ENCODE data around the gene PTPRA. TPM values are rescaled to one million over a fixed set of nuclear protein-coding genes. Genes with fewer than 3 reads are reported as not detected.

PTPRA gene
- total and polyA plus RNA-seq, 2 of the 4 experiments (the other 2 are of a cell fraction): 35.0 to 50.0 TPM

GRCh38 chr20:2869381-2869780 is 3.9 kb upstream of the PTPRA start:
- WGBS, 2 experiments (ENCODE audit: extremely low coverage in 2 of 2, insufficient read length in 1 of 2): 100% methylated on average over 1 of the region's 3 CpGs; no CpG with 5 or more reads in 1 of the 2 experiments
- dilution Hi-C loops (cut with HindIII; ENCODE audit: low sequenced_read_pairs, unreplicated experiment): no loop called here
- in situ Hi-C loops (cut with MboI; ENCODE audit: low sequenced_read_pairs): no loop called here
- Histone ChIP-seq H3K18ac (ENCODE audit: low read depth, low read length) (no peak overlapping the region), H4K5ac (ENCODE audit: low read depth, low read length) (no peak overlapping the region), H3K27me3 (ENCODE audit: control insufficient read depth, insufficient read depth, low read length) (no peaks in the 10 kb centered on the region), H4K91ac (ENCODE audit: insufficient read depth, low read depth, low read length) (no peak overlapping the region), H3K79me1 (ENCODE audit: low read depth in 1 of 2, low read length in 2 of 2) (peaks cover 4 to 13% of the 10 kb centered on the region in 2 experiments; a peak in 3 of 4 replicates), H3K27ac (ENCODE audit: insufficient read depth, low read length) (no peak overlapping the region), H3K36me3 (ENCODE audit: control insufficient read depth, insufficient read depth, low read length) (peaks cover 25% of the 10 kb centered on the region), H2BK15ac (ENCODE audit: low read depth, low read length) (no peak overlapping the region), H2AFZ (replicated peaks; ENCODE audit: low read length, poor library complexity) (no peak overlapping the region), H2BK20ac (ENCODE audit: low read depth, low read length) (no peak overlapping the region), H4K8ac (ENCODE audit: low read depth in 2 of 2, low read length in 2 of 2) (no peak overlapping the region), H3K4ac (ENCODE audit: low read depth, low read length) (no peak overlapping the region), H3K4me3 (ENCODE audit: insufficient read depth, low read depth, low read length) (no peak overlapping the region), H3K4me2 (ENCODE audit: low read depth, low read length) (no peak overlapping the region), H2AK5ac (ENCODE audit: low read depth, low read length) (no peak overlapping the region), H2BK5ac (ENCODE audit: low read depth, low read length, poor library complexity, severe bottlenecking) (no peak overlapping the region), H4K20me1 (ENCODE audit: insufficient read depth, low read length) (no peaks in the 10 kb centered on the region), H3K4me1 (ENCODE audit: control insufficient read depth, insufficient read depth, low read length) (peaks cover 12% of the 10 kb centered on the region), H3K23ac (ENCODE audit: low read depth, low read length) (no peak overlapping the region), H3K9me3 (ENCODE audit: control insufficient read depth, insufficient read depth, low read length) (no peaks in the 10 kb centered on the region), H3K56ac (ENCODE audit: extremely low read depth, insufficient read depth, low read length) (no peak overlapping the region), H2AK9ac (replicated peaks; ENCODE audit: low read depth, low read length, poor library complexity) (peak overlapping the region; percentile 58), H3K9ac (ENCODE audit: low read depth, low read length) (no peak overlapping the region), H3K14ac (replicated peaks; ENCODE audit: low read depth, low read length) (no peak overlapping the region), H3K9me1 (ENCODE audit: insufficient read depth, low read length) (peaks cover 14% of the 10 kb centered on the region), H2BK120ac (ENCODE audit: low read depth, low read length) (no peak overlapping the region; the same call in 1 of the 2 replicates)
- no TSS peak for BruUV-seq (replicated peaks)
- ATAC-seq (ENCODE audit: low read depth): no peak
- no peak for DNase-seq
- TF ChIP-seq, protein P1, sequence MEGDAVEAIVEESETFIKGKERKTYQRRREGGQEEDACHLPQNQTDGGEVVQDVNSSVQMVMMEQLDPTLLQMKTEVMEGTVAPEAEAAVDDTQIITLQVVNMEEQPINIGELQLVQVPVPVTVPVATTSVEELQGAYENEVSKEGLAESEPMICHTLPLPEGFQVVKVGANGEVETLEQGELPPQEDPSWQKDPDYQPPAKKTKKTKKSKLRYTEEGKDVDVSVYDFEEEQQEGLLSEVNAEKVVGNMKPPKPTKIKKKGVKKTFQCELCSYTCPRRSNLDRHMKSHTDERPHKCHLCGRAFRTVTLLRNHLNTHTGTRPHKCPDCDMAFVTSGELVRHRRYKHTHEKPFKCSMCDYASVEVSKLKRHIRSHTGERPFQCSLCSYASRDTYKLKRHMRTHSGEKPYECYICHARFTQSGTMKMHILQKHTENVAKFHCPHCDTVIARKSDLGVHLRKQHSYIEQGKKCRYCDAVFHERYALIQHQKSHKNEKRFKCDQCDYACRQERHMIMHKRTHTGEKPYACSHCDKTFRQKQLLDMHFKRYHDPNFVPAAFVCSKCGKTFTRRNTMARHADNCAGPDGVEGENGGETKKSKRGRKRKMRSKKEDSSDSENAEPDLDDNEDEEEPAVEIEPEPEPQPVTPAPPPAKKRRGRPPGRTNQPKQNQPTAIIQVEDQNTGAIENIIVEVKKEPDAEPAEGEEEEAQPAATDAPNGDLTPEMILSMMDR (conservative IDR thresholded peaks at IDR 0.05; ENCODE audit: low read depth, low read length): no peak
- TF ChIP-seq RAD21 (IDR thresholded peaks at IDR 0.05; ENCODE audit: low read length) (no peak), FOS (IDR thresholded peaks at IDR 0.05; ENCODE audit: low read depth, low read length) (no peak), RCOR1 (IDR thresholded peaks at IDR 0.05; ENCODE audit: insufficient replicate concordance, low read length) (no peak), MAZ (IDR thresholded peaks at IDR 0.05; ENCODE audit: borderline replicate concordance, low read depth, low read length) (no peak), RFX5 (IDR thresholded peaks at IDR 0.05; ENCODE audit: low read depth, low read length) (no peak), CEBPB (IDR thresholded peaks at IDR 0.05; ENCODE audit: low read depth, low read length) (no peak), POLR2A (IDR thresholded peaks at IDR 0.05; ENCODE audit: low read depth, low read length) (no peak), MAFK (IDR thresholded peaks at IDR 0.05; ENCODE audit: low read depth, low read length) (no peak), ELK1 (IDR thresholded peaks at IDR 0.05; ENCODE audit: borderline replicate concordance, low read depth, low read length) (no peak), BHLHE40 (IDR thresholded peaks at IDR 0.05; ENCODE audit: low read depth, low read length) (no peak)
- TF ChIP-seq, protein P2, sequence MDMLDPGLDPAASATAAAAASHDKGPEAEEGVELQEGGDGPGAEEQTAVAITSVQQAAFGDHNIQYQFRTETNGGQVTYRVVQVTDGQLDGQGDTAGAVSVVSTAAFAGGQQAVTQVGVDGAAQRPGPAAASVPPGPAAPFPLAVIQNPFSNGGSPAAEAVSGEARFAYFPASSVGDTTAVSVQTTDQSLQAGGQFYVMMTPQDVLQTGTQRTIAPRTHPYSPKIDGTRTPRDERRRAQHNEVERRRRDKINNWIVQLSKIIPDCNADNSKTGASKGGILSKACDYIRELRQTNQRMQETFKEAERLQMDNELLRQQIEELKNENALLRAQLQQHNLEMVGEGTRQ (IDR thresholded peaks at IDR 0.05; ENCODE audit: low read depth, low read length): no peak
- ChIA-PET CTCF (no interaction called here), POLR2A (ENCODE audit: unreplicated experiment) (no interaction called here)
- intact Hi-C loops (cut with micrococcal nuclease): no loop called here

All from IMR-90 (cell line).